Liver (tissue), 9 donors: ENCODE data around the gene GATA2. TPM values are rescaled to one million over a fixed set of nuclear protein-coding genes. Genes with fewer than 3 reads are reported as not detected.

Experiments
- DNase-seq: peaks from one replicate; pipeline ENCODE4 v3.0.0-alpha.2; 2017; ENCODE audit warnings: low spot score
- H3K27ac ChIP-seq, 2 donors: one replicate each; pipeline ENCODE4 v1.7.0; 2013; ENCODE audit warnings: inconsistent platforms in 2 of 2, low read length in 2 of 2, control low read depth in 1 of 2, low read depth in 1 of 2, mild to moderate bottlenecking in 1 of 2
- H3K27me3 ChIP-seq, 4 donors: one replicate each; pipeline versions ENCODE4 v1.6.1 to v1.7.0; 2013; ENCODE audit warnings: low read length in 3 of 4, inconsistent platforms in 1 of 4, mild to moderate bottlenecking in 1 of 4, moderate library complexity in 1 of 4; ENCODE audit not compliant: control insufficient read depth in 4 of 4, insufficient read depth in 4 of 4
- H3K36me3 ChIP-seq, 4 donors: one replicate each; pipeline versions ENCODE4 v1.6.1 to v1.7.0; 2013; ENCODE audit warnings: low read length in 3 of 4, mild to moderate bottlenecking in 3 of 4, low read depth in 1 of 4, moderate library complexity in 1 of 4; ENCODE audit not compliant: control insufficient read depth in 4 of 4, insufficient read depth in 3 of 4
- H3K4me1 ChIP-seq, 4 donors: one replicate each; pipeline versions ENCODE4 v1.6.1 to v1.7.0; 2013; ENCODE audit warnings: low read length in 3 of 4, mild to moderate bottlenecking in 3 of 4, moderate library complexity in 1 of 4; ENCODE audit not compliant: control insufficient read depth in 4 of 4, insufficient read depth in 4 of 4
- H3K4me3 ChIP-seq, 3 donors: one replicate each; pipeline versions ENCODE4 v1.6.1 to v1.7.0; 2013; ENCODE audit warnings: low read length in 3 of 3, control low read depth in 1 of 3, low read depth in 1 of 3, mild to moderate bottlenecking in 1 of 3
- H3K9ac ChIP-seq, 2 donors: one replicate each; pipeline ENCODE4 v1.7.0; 2013; ENCODE audit warnings: low read length in 2 of 2, mild to moderate bottlenecking in 2 of 2, moderate library complexity in 2 of 2, control low read depth in 1 of 2, low read depth in 1 of 2
- H3K9me3 ChIP-seq, 4 donors: one replicate each; pipeline versions ENCODE4 v1.6.1 to v1.7.0; 2013; ENCODE audit warnings: low read length in 3 of 4; ENCODE audit not compliant: control insufficient read depth in 4 of 4
- EGR1 ChIP-seq, 2 donors: IDR thresholded peaks; 2 replicates each; pipeline ENCODE4 v1.6.1; 2016 to 2018; ENCODE audit warnings: antibody characterized with exemption in 2 of 2, low read depth in 2 of 2
- FOXA1 ChIP-seq: IDR thresholded peaks from 2 replicates; pipeline ENCODE4 v1.6.1; 2016; ENCODE audit warnings: antibody characterized with exemption
- FOXA2 ChIP-seq: IDR thresholded peaks from 2 replicates; pipeline ENCODE4 v1.6.1; 2016; ENCODE audit warnings: antibody characterized with exemption
- GABPA ChIP-seq, 2 donors: IDR thresholded peaks in 1 of 2; conservative IDR thresholded peaks in 1 of 2; 2 replicates each; pipeline ENCODE4 v1.6.1; 2016; ENCODE audit warnings: antibody characterized with exemption in 2 of 2, mild to moderate bottlenecking in 1 of 2, moderate library complexity in 1 of 2
- HNF4A ChIP-seq, 2 donors: conservative IDR thresholded peaks; 2 replicates each; pipeline ENCODE4 v1.6.1; 2016; ENCODE audit warnings: antibody characterized with exemption in 2 of 2, mild to moderate bottlenecking in 2 of 2
- HNF4G ChIP-seq: IDR thresholded peaks from 2 replicates; pipeline ENCODE4 v1.6.1; 2016; ENCODE audit warnings: antibody characterized with exemption
- JUND ChIP-seq, 2 donors: IDR thresholded peaks; 2 replicates each; pipeline ENCODE4 v1.6.1; 2016; ENCODE audit warnings: antibody characterized with exemption in 2 of 2
- MAX ChIP-seq: IDR thresholded peaks from 2 replicates; pipeline ENCODE4 v1.6.1; 2016; ENCODE audit warnings: antibody characterized with exemption
- NR2F2 ChIP-seq: IDR thresholded peaks from 2 replicates; pipeline ENCODE4 v1.6.1; 2016; ENCODE audit warnings: antibody characterized with exemption
- RAD21 ChIP-seq, 2 donors: IDR thresholded peaks; 2 replicates each; pipeline ENCODE4 v1.6.1; 2016; ENCODE audit warnings: antibody characterized with exemption in 2 of 2, mild to moderate bottlenecking in 2 of 2
- RXRA ChIP-seq, 2 donors: IDR thresholded peaks; 2 replicates each; pipeline ENCODE4 v1.6.1; 2017 to 2018; ENCODE audit warnings: antibody characterized with exemption in 2 of 2, mild to moderate bottlenecking in 1 of 2
- SP1 ChIP-seq: IDR thresholded peaks from 2 replicates; pipeline ENCODE4 v1.6.1; 2018; ENCODE audit warnings: antibody characterized with exemption, mild to moderate bottlenecking
- TAF1 ChIP-seq: conservative IDR thresholded peaks from 2 replicates; pipeline ENCODE4 v1.6.1; 2016; ENCODE audit warnings: antibody characterized with exemption, mild to moderate bottlenecking
- YY1 ChIP-seq: IDR thresholded peaks from 2 replicates; pipeline ENCODE4 v1.6.1; 2016; ENCODE audit warnings: antibody characterized with exemption, mild to moderate bottlenecking
- WGBS: extraction: QIAGEN DNeasy Blood & Tissue Kit; methylation state at CpG from one replicate; pipeline ENCODE4 v1.1.7; 2013; 5-methylcytosine and 5-hydroxymethylcytosine counted together
- polyA plus RNA-seq, 2 donors: library from polyadenylated mRNA; stranded (reverse) in 1 of 2; unstranded in 1 of 2; fragments of 200-250 nt in 1 of 2; fragments of >200 nt in 1 of 2; fragmentation: Nextera tagmentation in 1 of 2; extraction: Ambion mirVana in 1 of 2; gene quantifications; one replicate each; pipeline versions ENCODE4 v1.2.1 to v1.2.3, GENCODE V29; 2013 to 2015
- total RNA-seq, 2 donors: library from RNA; depleted of rRNA; stranded (reverse); fragments of >200 nt; gene quantifications; one replicate each; pipeline ENCODE4 v1.2.3, GENCODE V29; 2014
- TF ChIP-seq, protein P1 (sequence below): fragments of 150-350 bp; IDR thresholded peaks from 2 replicates; pipeline ENCODE4 v1.5.1; 2017; ENCODE audit warnings: improper control_type of control experiment, low read depth, low read length; ENCODE audit not compliant: missing input control
- TF ChIP-seq, protein P2 (sequence below): IDR thresholded peaks from 2 replicates; pipeline ENCODE4 v1.6.1; 2016; ENCODE audit warnings: antibody characterized with exemption, mild to moderate bottlenecking
- TF ChIP-seq, protein P3 (sequence below): IDR thresholded peaks from 2 replicates; pipeline ENCODE4 v1.6.1; 2016; ENCODE audit warnings: antibody characterized with exemption
- TF ChIP-seq, protein P4 (sequence below): IDR thresholded peaks from 2 replicates; pipeline ENCODE4 v1.6.1; 2016; ENCODE audit warnings: antibody characterized with exemption
- donor health status: healthy.
- donor health status: healthy.
- donor health status: healthy.
- donor health status: healthy.
- donor health status: healthy.

Gene GATA2
- total and polyA plus RNA-seq, 4 donors: 0.25 to 2.8 (median 0.54) TPM

GRCh38 chr3:128503164-128503651 is 10.2 kb upstream of the GATA2 start:
- Histone ChIP-seq H3K9me3 (no peaks in the 10 kb centered on the region), H3K4me3 (no peak overlapping the region), H3K4me1 (no peaks in the 10 kb centered on the region), H3K9ac (no peak overlapping the region), H3K27ac (no peak overlapping the region), H3K36me3 (no peaks in the 10 kb centered on the region), H3K27me3 (peaks cover 0 to 8% (median 0%) of the 10 kb centered on the region in 4 donors)
- no peak for DNase-seq
- TF ChIP-seq, protein P1, sequence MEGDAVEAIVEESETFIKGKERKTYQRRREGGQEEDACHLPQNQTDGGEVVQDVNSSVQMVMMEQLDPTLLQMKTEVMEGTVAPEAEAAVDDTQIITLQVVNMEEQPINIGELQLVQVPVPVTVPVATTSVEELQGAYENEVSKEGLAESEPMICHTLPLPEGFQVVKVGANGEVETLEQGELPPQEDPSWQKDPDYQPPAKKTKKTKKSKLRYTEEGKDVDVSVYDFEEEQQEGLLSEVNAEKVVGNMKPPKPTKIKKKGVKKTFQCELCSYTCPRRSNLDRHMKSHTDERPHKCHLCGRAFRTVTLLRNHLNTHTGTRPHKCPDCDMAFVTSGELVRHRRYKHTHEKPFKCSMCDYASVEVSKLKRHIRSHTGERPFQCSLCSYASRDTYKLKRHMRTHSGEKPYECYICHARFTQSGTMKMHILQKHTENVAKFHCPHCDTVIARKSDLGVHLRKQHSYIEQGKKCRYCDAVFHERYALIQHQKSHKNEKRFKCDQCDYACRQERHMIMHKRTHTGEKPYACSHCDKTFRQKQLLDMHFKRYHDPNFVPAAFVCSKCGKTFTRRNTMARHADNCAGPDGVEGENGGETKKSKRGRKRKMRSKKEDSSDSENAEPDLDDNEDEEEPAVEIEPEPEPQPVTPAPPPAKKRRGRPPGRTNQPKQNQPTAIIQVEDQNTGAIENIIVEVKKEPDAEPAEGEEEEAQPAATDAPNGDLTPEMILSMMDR: peak; percentile 11
- TF ChIP-seq HNF4A (conservative IDR thresholded peaks at IDR 0.05) (no peak), RAD21 (IDR thresholded peaks at IDR 0.05) (peak; percentile 45 to 66)
- WGBS: 86% methylated on average over 12 of the region's 12 CpGs

DNA sequence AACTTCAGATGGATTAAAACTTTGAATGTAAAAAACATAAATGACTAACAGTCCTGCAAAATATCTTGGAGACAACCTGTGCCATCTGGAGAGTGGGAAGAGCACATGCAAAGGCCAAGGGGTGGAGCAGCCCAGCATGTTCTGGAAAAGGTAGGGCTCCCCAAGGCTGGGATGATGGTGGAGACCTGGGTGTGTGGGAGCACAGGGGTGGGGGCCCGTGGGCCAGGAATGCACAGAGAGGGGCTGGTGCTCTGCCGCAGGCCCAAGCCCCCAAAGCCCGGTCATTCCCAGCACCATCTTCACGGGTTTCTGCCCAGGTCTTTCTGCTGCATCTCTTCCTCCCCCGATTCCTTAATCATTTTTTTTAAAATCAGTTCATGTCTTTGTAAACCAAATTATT is 9.7 kb upstream of the GATA2 start:
- TF ChIP-seq NR2F2 (no peak), MAX (no peak), RAD21 (IDR thresholded peaks at IDR 0.05) (no peak), RXRA (IDR thresholded peaks at IDR 0.05) (no peak), EGR1 (IDR thresholded peaks at IDR 0.05; ENCODE audit: low read depth in 2 of 2) (no peak), FOXA1 (no peak), JUND (IDR thresholded peaks at IDR 0.05) (no peak), SP1 (no peak), YY1 (no peak), TAF1 (no peak), HNF4A (conservative IDR thresholded peaks at IDR 0.05) (no peak), HNF4G (no peak), GABPA (IDR thresholded peaks at IDR 0.05 in 1 of 2, conservative IDR thresholded peaks at IDR 0.05 in 1 of 2) (no peak), FOXA2 (no peak)
- TF ChIP-seq, protein P2, sequence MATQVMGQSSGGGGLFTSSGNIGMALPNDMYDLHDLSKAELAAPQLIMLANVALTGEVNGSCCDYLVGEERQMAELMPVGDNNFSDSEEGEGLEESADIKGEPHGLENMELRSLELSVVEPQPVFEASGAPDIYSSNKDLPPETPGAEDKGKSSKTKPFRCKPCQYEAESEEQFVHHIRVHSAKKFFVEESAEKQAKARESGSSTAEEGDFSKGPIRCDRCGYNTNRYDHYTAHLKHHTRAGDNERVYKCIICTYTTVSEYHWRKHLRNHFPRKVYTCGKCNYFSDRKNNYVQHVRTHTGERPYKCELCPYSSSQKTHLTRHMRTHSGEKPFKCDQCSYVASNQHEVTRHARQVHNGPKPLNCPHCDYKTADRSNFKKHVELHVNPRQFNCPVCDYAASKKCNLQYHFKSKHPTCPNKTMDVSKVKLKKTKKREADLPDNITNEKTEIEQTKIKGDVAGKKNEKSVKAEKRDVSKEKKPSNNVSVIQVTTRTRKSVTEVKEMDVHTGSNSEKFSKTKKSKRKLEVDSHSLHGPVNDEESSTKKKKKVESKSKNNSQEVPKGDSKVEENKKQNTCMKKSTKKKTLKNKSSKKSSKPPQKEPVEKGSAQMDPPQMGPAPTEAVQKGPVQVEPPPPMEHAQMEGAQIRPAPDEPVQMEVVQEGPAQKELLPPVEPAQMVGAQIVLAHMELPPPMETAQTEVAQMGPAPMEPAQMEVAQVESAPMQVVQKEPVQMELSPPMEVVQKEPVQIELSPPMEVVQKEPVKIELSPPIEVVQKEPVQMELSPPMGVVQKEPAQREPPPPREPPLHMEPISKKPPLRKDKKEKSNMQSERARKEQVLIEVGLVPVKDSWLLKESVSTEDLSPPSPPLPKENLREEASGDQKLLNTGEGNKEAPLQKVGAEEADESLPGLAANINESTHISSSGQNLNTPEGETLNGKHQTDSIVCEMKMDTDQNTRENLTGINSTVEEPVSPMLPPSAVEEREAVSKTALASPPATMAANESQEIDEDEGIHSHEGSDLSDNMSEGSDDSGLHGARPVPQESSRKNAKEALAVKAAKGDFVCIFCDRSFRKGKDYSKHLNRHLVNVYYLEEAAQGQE: no peak
- TF ChIP-seq, protein P3, sequence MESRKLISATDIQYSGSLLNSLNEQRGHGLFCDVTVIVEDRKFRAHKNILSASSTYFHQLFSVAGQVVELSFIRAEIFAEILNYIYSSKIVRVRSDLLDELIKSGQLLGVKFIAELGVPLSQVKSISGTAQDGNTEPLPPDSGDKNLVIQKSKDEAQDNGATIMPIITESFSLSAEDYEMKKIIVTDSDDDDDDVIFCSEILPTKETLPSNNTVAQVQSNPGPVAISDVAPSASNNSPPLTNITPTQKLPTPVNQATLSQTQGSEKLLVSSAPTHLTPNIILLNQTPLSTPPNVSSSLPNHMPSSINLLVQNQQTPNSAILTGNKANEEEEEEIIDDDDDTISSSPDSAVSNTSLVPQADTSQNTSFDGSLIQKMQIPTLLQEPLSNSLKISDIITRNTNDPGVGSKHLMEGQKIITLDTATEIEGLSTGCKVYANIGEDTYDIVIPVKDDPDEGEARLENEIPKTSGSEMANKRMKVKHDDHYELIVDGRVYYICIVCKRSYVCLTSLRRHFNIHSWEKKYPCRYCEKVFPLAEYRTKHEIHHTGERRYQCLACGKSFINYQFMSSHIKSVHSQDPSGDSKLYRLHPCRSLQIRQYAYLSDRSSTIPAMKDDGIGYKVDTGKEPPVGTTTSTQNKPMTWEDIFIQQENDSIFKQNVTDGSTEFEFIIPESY: no peak
- TF ChIP-seq, protein P1: no peak
- TF ChIP-seq, protein P4, sequence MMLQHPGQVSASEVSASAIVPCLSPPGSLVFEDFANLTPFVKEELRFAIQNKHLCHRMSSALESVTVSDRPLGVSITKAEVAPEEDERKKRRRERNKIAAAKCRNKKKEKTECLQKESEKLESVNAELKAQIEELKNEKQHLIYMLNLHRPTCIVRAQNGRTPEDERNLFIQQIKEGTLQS: no peak
- 87% methylated on average over 5 of the region's 5 CpGs for WGBS
- DNase-seq: no peak

More for the DNA sequence above, 9.7 kb upstream of the GATA2 start:
- no peaks in the 10 kb centered on the region for H3K9me3 ChIP-seq
- H3K27ac ChIP-seq: no peak overlapping the region
- H3K27me3 ChIP-seq: peaks cover 0 to 8% (median 0%) of the 10 kb centered on the region in 4 donors
- H3K9ac ChIP-seq: no peak overlapping the region
- H3K4me3 ChIP-seq: no peak overlapping the region
- no peaks in the 10 kb centered on the region for H3K36me3 ChIP-seq
- peaks cover 0 to 4% (median 0%) of the 10 kb centered on the region in 4 donors for H3K4me1 ChIP-seq
